Spleen (tissue), 7 donors: ENCODE data around the gene RPLP2.
A peak's percentile ranks its signal among the peaks of the same experiment; 100 is the strongest.

Experiments used
- POLR2A ChIP-seq, 3 donors: fragments of 450-650 bp; IDR thresholded peaks; one replicate each; pipeline ENCODE4 v1.5.1; 2017; ENCODE audit warnings: antibody characterized with exemption in 3 of 3, mild to moderate bottlenecking in 1 of 3
- POLR2AphosphoS5 ChIP-seq, 3 donors: sonication (generic); formaldehyde crosslinking; IDR thresholded peaks; one replicate each; pipeline ENCODE4 v1.5.1; 2017; ENCODE audit warnings: antibody characterized with exemption in 3 of 3
- TF ChIP-seq, protein P1 (sequence below), 11 experiments: fragments of 200-600 bp in 7 of 11; fragments of 450-650 bp in 4 of 11; sonication (generic) in 4 of 11; IDR thresholded peaks in 8 of 11; conservative IDR thresholded peaks in 3 of 11; 1 replicate in 7 of 11; 2 replicates in 4 of 11; pipeline versions ENCODE4 v1.4.0 to v1.8.0; 2016 to 2021; ENCODE audit warnings: antibody characterized with exemption in 11 of 11, inconsistent platforms in 4 of 11, mild to moderate bottlenecking in 1 of 11
- donor health status: DM: no; HTN: no; CAD: no; lungs with moderate emphysema.
- donor health status: DM: no; HTN: no; CAD: no.
- donor health status: DM: no; HTN: no; CAD: no.

GRCh38 chr11:778976-779954 lies 30.5 kb upstream of the RPLP2 start:
- no peak for TF ChIP-seq POLR2A (IDR thresholded peaks at IDR 0.05)
- TF ChIP-seq, protein P1, sequence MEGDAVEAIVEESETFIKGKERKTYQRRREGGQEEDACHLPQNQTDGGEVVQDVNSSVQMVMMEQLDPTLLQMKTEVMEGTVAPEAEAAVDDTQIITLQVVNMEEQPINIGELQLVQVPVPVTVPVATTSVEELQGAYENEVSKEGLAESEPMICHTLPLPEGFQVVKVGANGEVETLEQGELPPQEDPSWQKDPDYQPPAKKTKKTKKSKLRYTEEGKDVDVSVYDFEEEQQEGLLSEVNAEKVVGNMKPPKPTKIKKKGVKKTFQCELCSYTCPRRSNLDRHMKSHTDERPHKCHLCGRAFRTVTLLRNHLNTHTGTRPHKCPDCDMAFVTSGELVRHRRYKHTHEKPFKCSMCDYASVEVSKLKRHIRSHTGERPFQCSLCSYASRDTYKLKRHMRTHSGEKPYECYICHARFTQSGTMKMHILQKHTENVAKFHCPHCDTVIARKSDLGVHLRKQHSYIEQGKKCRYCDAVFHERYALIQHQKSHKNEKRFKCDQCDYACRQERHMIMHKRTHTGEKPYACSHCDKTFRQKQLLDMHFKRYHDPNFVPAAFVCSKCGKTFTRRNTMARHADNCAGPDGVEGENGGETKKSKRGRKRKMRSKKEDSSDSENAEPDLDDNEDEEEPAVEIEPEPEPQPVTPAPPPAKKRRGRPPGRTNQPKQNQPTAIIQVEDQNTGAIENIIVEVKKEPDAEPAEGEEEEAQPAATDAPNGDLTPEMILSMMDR (IDR thresholded peaks at IDR 0.05 in 8 of 11, conservative IDR thresholded peaks at IDR 0.05 in 3 of 11), result no peak
- peak in 1 of 3 donors; percentile 3 for TF ChIP-seq POLR2AphosphoS5 (IDR thresholded peaks at IDR 0.05)
